ENCODE data around the gene WBP2.

GRCh38 chr17:75885431-75885830 is 30.3 kb upstream of the WBP2 start:
- TF ChIP-seq CTCF (IDR thresholded peaks at IDR 0.05) (no peak), POLR2AphosphoS5 (IDR thresholded peaks at IDR 0.05) (no peak)

All from prostate gland (tissue), 2 donors.